Activated CD4-positive, CD25-positive, alpha-beta regulatory T cell treated with anti-CD3 and anti-CD28 coated beads, Interleukin-2, amount 50 U/mL, for 72 hours (primary cell): Measurements from ENCODE around the gene ZNF628.

ENCODE experiments used
- DNase-seq: peaks from one replicate; pipeline ENCODE4 v3.0.0; 2021

Gene ZNF628

GRCh38 chr19:55451163-55451964, 25.1 kb upstream of the ZNF628 start:
- DNase-seq: no peak

- no peak for DNase-seq
Observed at GRCh38 chr19:55451965-55452748, 24.3 kb upstream of the ZNF628 start.

GRCh38 chr19:55452749-55453346, 23.6 kb upstream of the ZNF628 start:
- DNase-seq: no peak

- no peak for DNase-seq
Observed at GRCh38 chr19:55453511-55454260, 22.7 kb upstream of the ZNF628 start.

GRCh38 chr19:55454787-55455243, 21.6 kb upstream of the ZNF628 start:
- no peak for DNase-seq

- no peak for DNase-seq
Observed at GRCh38 chr19:55455576-55456235, 20.7 kb upstream of the ZNF628 start.

GRCh38 chr19:55456347-55456746, 20.1 kb upstream of the ZNF628 start:
- no peak for DNase-seq

GRCh38 chr19:55457683-55458457, 18.5 kb upstream of the ZNF628 start:
- DNase-seq: no peak

GRCh38 chr19:55459551-55459949, 16.9 kb upstream of the ZNF628 start:
- no peak for DNase-seq

GRCh38 chr19:55459950-55460657, 16.3 kb upstream of the ZNF628 start:
- DNase-seq: no peak

- DNase-seq: peak; percentile 54
Observed at GRCh38 chr19:55460670-55461258, 15.7 kb upstream of the ZNF628 start.

GRCh38 chr19:55461259-55461973, 15.0 kb upstream of the ZNF628 start, which contains the start of gene ISOC2:
Gene ISOC2, minus strand, starts transcription at chr19:55461642. Its CDS starts 5,156 bp downstream, at chr19:55456486.
- DNase-seq: peak; percentile 100

- DNase-seq: no peak
Observed at GRCh38 chr19:55461974-55462626, 14.3 kb upstream of the ZNF628 start.

GRCh38 chr19:55462722-55463121, 13.7 kb upstream of the ZNF628 start:
- DNase-seq: no peak

- no peak for DNase-seq
Observed at GRCh38 chr19:55463583-55464031, 12.8 kb upstream of the ZNF628 start.

- DNase-seq: no peak
Observed at GRCh38 chr19:55464039-55464661, 12.3 kb upstream of the ZNF628 start.

- no peak for DNase-seq
Observed at GRCh38 chr19:55464662-55465054, 11.8 kb upstream of the ZNF628 start, which contains the start of gene C19orf85. Gene C19orf85, minus strand, starts transcription at chr19:55464751. Its CDS starts 197 bp downstream, at chr19:55464554.
